PC-9 (cell line): ENCODE results near the gene SRGAP1. TPM values are rescaled to one million over a fixed set of nuclear protein-coding genes. Genes with fewer than 3 reads are reported as not detected.

Experiments used
- BruUV-seq: library from RNA; stranded (reverse); fragments of 400-500 nt; replicated peaks from 2 replicates; lab custom pipeline; 2021; lab: Mats Ljungman, UMichigan
- CTCF ChIA-PET: fragments of 300-600 bp; sonication (Branson Sonifier 250); formaldehyde crosslinking; loops from one replicate; lab custom pipeline; 2022; ENCODE audit warnings: antibody characterized with exemption; lab: Charles Lee
- POLR2A ChIA-PET: fragments of 300-600 bp; sonication (Branson Sonifier 250); formaldehyde crosslinking; loops from one replicate; lab custom pipeline; 2022; ENCODE audit warnings: antibody characterized with exemption; ENCODE audit not compliant: unreplicated experiment; lab: Charles Lee
- DNase-seq, 2 experiments: peaks; one replicate each; pipeline versions ENCODE4 v3.0.0 to v3.0.0-alpha.2; 2015 to 2022; ENCODE audit warnings: mixed read lengths in 1 of 2
- H2AFZ ChIP-seq: fragments of 200-600 bp; sonication (generic); 2 replicates; pipeline ENCODE4 v1.8.1; 2017; ENCODE audit warnings: antibody characterized with exemption
- H3F3A ChIP-seq: fragments of 200-600 bp; sonication (generic); 2 replicates; pipeline ENCODE4 v1.8.1; 2017; ENCODE audit warnings: antibody characterized with exemption, mild to moderate bottlenecking, low read depth; ENCODE audit not compliant: insufficient read depth
- H3K27ac ChIP-seq: fragments of 200-600 bp; sonication (generic); 2 replicates; pipeline ENCODE4 v1.6.1; 2016; ENCODE audit warnings: mixed run types
- H3K27me3 ChIP-seq: fragments of 200-600 bp; sonication (generic); 2 replicates; pipeline ENCODE4 v1.6.1; 2016; ENCODE audit warnings: low read depth, mixed run types; ENCODE audit not compliant: insufficient read depth
- H3K36me3 ChIP-seq: fragments of 200-600 bp; sonication (generic); 2 replicates; pipeline ENCODE4 v1.6.1; 2016; ENCODE audit warnings: low read depth, mixed run types
- H3K4me1 ChIP-seq: fragments of 200-600 bp; sonication (generic); replicated peaks from 2 replicates; pipeline ENCODE4 v1.6.1; 2016; ENCODE audit warnings: mixed run types; ENCODE audit not compliant: insufficient read depth
- H3K4me2 ChIP-seq: fragments of 200-600 bp; sonication (generic); 2 replicates; pipeline ENCODE4 v1.6.1; 2017; ENCODE audit warnings: mixed run types
- H3K4me3 ChIP-seq: fragments of 200-600 bp; sonication (generic); 2 replicates; pipeline ENCODE4 v1.6.1; 2016; ENCODE audit warnings: mixed run types
- H3K79me2 ChIP-seq: fragments of 200-600 bp; sonication (generic); 2 replicates; pipeline ENCODE4 v1.6.1; 2017; ENCODE audit warnings: low read depth, mixed run types
- H3K9me2 ChIP-seq: fragments of 200-600 bp; sonication (generic); 2 replicates; pipeline ENCODE4 v1.8.1; 2017; ENCODE audit warnings: mild to moderate bottlenecking; ENCODE audit not compliant: insufficient read depth
- H3K9me3 ChIP-seq: fragments of 200-600 bp; sonication (generic); 2 replicates; pipeline ENCODE4 v1.8.1; 2016; ENCODE audit warnings: low read depth; ENCODE audit not compliant: insufficient read depth
- H4K20me1 ChIP-seq: fragments of 200-600 bp; sonication (generic); 2 replicates; pipeline ENCODE4 v1.8.1; 2017; ENCODE audit not compliant: insufficient read depth
- CTCF ChIP-seq: fragments of 200-600 bp; sonication (generic); conservative IDR thresholded peaks from 2 replicates; pipeline ENCODE4 v1.6.1; 2017; ENCODE audit warnings: mixed run types, antibody characterized with exemption, mild to moderate bottlenecking, moderate library complexity
- EZH2 ChIP-seq: fragments of 200-600 bp; sonication (generic); IDR thresholded peaks from 2 replicates; pipeline ENCODE4 v1.8.0; 2017; ENCODE audit warnings: antibody characterized with exemption, low read depth
- intact Hi-C: fragments of 100-400 bp; cut with micrococcal nuclease; formaldehyde crosslinking; loops from one replicate; pipeline ENCODE4 v1.10.0; 2022; ENCODE audit not compliant: unreplicated experiment
- total RNA-seq: library from RNA; stranded (reverse); gene quantifications from 2 replicates; pipeline ENCODE4 v1.2.3, GENCODE V29; 2021

The SRGAP1 gene
- total RNA-seq, 1 experiment from 2014 or later: 24.5 TPM

- Histone ChIP-seq H3F3A (no peaks in the 10 kb centered on the region), H2AFZ (no peak overlapping the region), H3K4me2 (no peak overlapping the region), H4K20me1 (no peaks in the 10 kb centered on the region), H3K4me1 (no peaks in the 10 kb centered on the region), H3K27ac (no peak overlapping the region), H3K4me3 (no peak overlapping the region), H3K27me3 (no peaks in the 10 kb centered on the region), H3K9me2 (no peaks in the 10 kb centered on the region), H3K79me2 (no peaks in the 10 kb centered on the region), H3K36me3 (0 out of 2 replicates have a peak, but pooled peaks cover 3% of the 10 kb centered on the region), H3K9me3 (no peaks in the 10 kb centered on the region)
- ChIA-PET CTCF (no interaction called here), POLR2A (interaction anchor here (0.6 kb wide), 1 partner anchor 567 kb away, joined by 20 read pairs; no protein-coding TSS in a partner anchor)
- intact Hi-C loops: no loop called here
- DNase-seq: no peak
- TF ChIP-seq CTCF: no peak
- TF ChIP-seq EZH2: no peak
- BruUV-seq: no TSS peak
Observed at GRCh38 chr12:64203775-64204174, 359.3 kb downstream of the SRGAP1 start.

- no peak overlapping the region for H3K4me3 ChIP-seq
- H3K79me2 ChIP-seq: no peaks in the 10 kb centered on the region
- H3K27ac ChIP-seq: no peak overlapping the region
- no peak overlapping the region for H2AFZ ChIP-seq
- H4K20me1 ChIP-seq: no peaks in the 10 kb centered on the region
- POLR2A ChIA-PET: no interaction called here
- no peak for DNase-seq
- no peaks in the 10 kb centered on the region for H3K27me3 ChIP-seq
- CTCF ChIA-PET: no interaction called here
- intact Hi-C loops: no loop called here
- H3F3A ChIP-seq: no peaks in the 10 kb centered on the region
- TF ChIP-seq EZH2: no peak
- TF ChIP-seq CTCF: no peak
- no peaks in the 10 kb centered on the region for H3K4me1 ChIP-seq
- H3K36me3 ChIP-seq: 0 out of 2 replicates have a peak, but pooled peaks cover 3% of the 10 kb centered on the region
- no peaks in the 10 kb centered on the region for H3K9me2 ChIP-seq
- H3K4me2 ChIP-seq: no peak overlapping the region
- H3K9me3 ChIP-seq: no peaks in the 10 kb centered on the region
- BruUV-seq: no TSS peak
Observed at GRCh38 chr12:64205542-64205941, 361.0 kb downstream of the SRGAP1 start.

GRCh38 chr12:64207453-64207852 is 363.0 kb downstream of the SRGAP1 start:
- Histone ChIP-seq H3K4me2 (no peak overlapping the region), H3K4me3 (no peak overlapping the region), H3K9me3 (0 out of 2 replicates have a peak, but pooled peaks cover 3% of the 10 kb centered on the region), H3F3A (no peaks in the 10 kb centered on the region), H2AFZ (no peak overlapping the region), H3K9me2 (no peaks in the 10 kb centered on the region), H3K36me3 (peaks cover 8% of the 10 kb centered on the region; the same call in 1 of the 2 replicates), H3K79me2 (no peaks in the 10 kb centered on the region), H3K27me3 (no peaks in the 10 kb centered on the region), H4K20me1 (no peaks in the 10 kb centered on the region), H3K4me1 (no peaks in the 10 kb centered on the region), H3K27ac (no peak overlapping the region)
- TF ChIP-seq CTCF (no peak), EZH2 (no peak)
- intact Hi-C loops: no loop called here
- POLR2A ChIA-PET: no interaction called here
- no peak for DNase-seq
- CTCF ChIA-PET: no interaction called here
- no TSS peak for BruUV-seq

Other genes with a start within 250 kb of the SRGAP1 start
- gene DPY19L2, start 176.2 kb upstream of the SRGAP1 start, total RNA-seq: not detected in 2 replicates
- 10.5 and 12.2 TPM in 2 replicates for gene RXYLT1, start 64.8 kb upstream of the SRGAP1 start, total RNA-seq